DOHH2 (cell line): Measurements from ENCODE around the gene TM7SF3.

Source experiments
- H3F3A ChIP-seq: fragments of 200-600 bp; sonication (generic), shearing (Covaris generic); 2 replicates; pipeline ENCODE4 v1.6.0; 2016; ENCODE audit warnings: antibody characterized with exemption, mild to moderate bottlenecking; ENCODE audit not compliant: control insufficient read depth, insufficient read depth
- H3K27ac ChIP-seq: fragments of 200-600 bp; sonication (generic); 2 replicates; pipeline ENCODE4 v1.5.1; 2014; ENCODE audit warnings: low read depth, mild to moderate bottlenecking, low read length, moderate library complexity
- H3K27me3 ChIP-seq: fragments of 200-600 bp; sonication (generic); 2 replicates; pipeline ENCODE4 v1.6.1; 2014; ENCODE audit warnings: mild to moderate bottlenecking, low read length, mixed read lengths; ENCODE audit not compliant: control insufficient read depth
- H3K36me3 ChIP-seq: fragments of 200-600 bp; sonication (generic); 2 replicates; pipeline ENCODE4 v1.6.1; 2014; ENCODE audit warnings: mild to moderate bottlenecking, low read length, moderate library complexity, mixed read lengths; ENCODE audit not compliant: control insufficient read depth
- H3K4me1 ChIP-seq: fragments of 200-600 bp; sonication (generic); 2 replicates; pipeline ENCODE4 v1.6.1; 2014; ENCODE audit warnings: mild to moderate bottlenecking, low read length, mixed read lengths; ENCODE audit not compliant: control insufficient read depth
- H3K4me2 ChIP-seq: fragments of 200-600 bp; sonication (generic); 2 replicates; pipeline ENCODE4 v1.6.0; 2014; ENCODE audit warnings: mild to moderate bottlenecking, low read length, moderate library complexity
- H3K4me3 ChIP-seq: fragments of 200-600 bp; sonication (generic); 2 replicates; pipeline ENCODE4 v1.5.1; 2014; ENCODE audit warnings: mild to moderate bottlenecking, low read length, mixed read lengths
- H3K79me2 ChIP-seq: fragments of 200-600 bp; sonication (generic); 2 replicates; pipeline ENCODE4 v1.6.1; 2014; ENCODE audit warnings: mild to moderate bottlenecking, low read length, mixed read lengths; ENCODE audit not compliant: control insufficient read depth
- H3K9me2 ChIP-seq: fragments of 200-600 bp; sonication (generic); replicated peaks from 2 replicates; pipeline ENCODE4 v1.6.1; 2014; ENCODE audit warnings: mild to moderate bottlenecking, low read length, mixed read lengths; ENCODE audit not compliant: control insufficient read depth
- H3K9me3 ChIP-seq: fragments of 200-600 bp; sonication (generic); 2 replicates; pipeline ENCODE4 v1.6.1; 2014; ENCODE audit warnings: antibody characterized with exemption, low read length, mixed read lengths; ENCODE audit not compliant: control insufficient read depth, insufficient read depth
- H4K20me1 ChIP-seq: fragments of 200-600 bp; sonication (generic); 2 replicates; pipeline ENCODE4 v1.6.0; 2014; ENCODE audit warnings: low read depth, mild to moderate bottlenecking, antibody characterized with exemption, low read length, moderate library complexity; ENCODE audit not compliant: control insufficient read depth, insufficient read depth
- CTCF ChIP-seq: fragments of 200-600 bp; sonication (generic); IDR thresholded peaks from one replicate; pipeline ENCODE4 v1.5.1; 2014; ENCODE audit warnings: antibody characterized with exemption, mild to moderate bottlenecking, low read depth, low read length; ENCODE audit not compliant: poor library complexity, severe bottlenecking
- EZH2phosphoT487 ChIP-seq: fragments of 200-600 bp; sonication (generic); IDR thresholded peaks from 2 replicates; pipeline ENCODE4 v1.6.1; 2017; ENCODE audit warnings: borderline replicate concordance, mild to moderate bottlenecking, antibody characterized with exemption, low read length, moderate library complexity, mixed read lengths

Gene TM7SF3

GRCh38 chr12:26982866-26983265, 31.3 kb downstream of the TM7SF3 start:
- TF ChIP-seq CTCF (no peak), EZH2phosphoT487 (no peak)
- H3K36me3 ChIP-seq = peaks cover 6% of the 10 kb centered on the region
- H3K4me3 ChIP-seq = no peak overlapping the region
- no peaks in the 10 kb centered on the region for H3K9me2 ChIP-seq
- no peaks in the 10 kb centered on the region for H3K27me3 ChIP-seq
- H4K20me1 ChIP-seq = no peaks in the 10 kb centered on the region
- H3K27ac ChIP-seq = no peak overlapping the region
- H3K4me1 ChIP-seq = peaks cover 4% of the 10 kb centered on the region; the same call in 1 of the 2 replicates
- H3K4me2 ChIP-seq = no peak overlapping the region
- H3F3A ChIP-seq = no peaks in the 10 kb centered on the region
- H3K9me3 ChIP-seq = no peaks in the 10 kb centered on the region
- H3K79me2 ChIP-seq = no peaks in the 10 kb centered on the region

GRCh38 chr12:26979733-26980132, 34.5 kb downstream of the TM7SF3 start:
- H3K4me2 ChIP-seq = no peak overlapping the region
- peaks cover 4% of the 10 kb centered on the region; the same call in 1 of the 2 replicates for H3K4me1 ChIP-seq
- H3K9me3 ChIP-seq = no peaks in the 10 kb centered on the region
- no peak overlapping the region for H3K4me3 ChIP-seq
- no peaks in the 10 kb centered on the region for H4K20me1 ChIP-seq
- no peak overlapping the region for H3K27ac ChIP-seq
- no peaks in the 10 kb centered on the region for H3K27me3 ChIP-seq
- TF ChIP-seq EZH2phosphoT487 (no peak), CTCF (no peak)
- peaks cover 2% of the 10 kb centered on the region for H3K36me3 ChIP-seq
- no peaks in the 10 kb centered on the region for H3F3A ChIP-seq
- H3K79me2 ChIP-seq = no peaks in the 10 kb centered on the region
- no peaks in the 10 kb centered on the region for H3K9me2 ChIP-seq

- H4K20me1 ChIP-seq = no peaks in the 10 kb centered on the region
- no peak overlapping the region for H3K4me2 ChIP-seq
- no peaks in the 10 kb centered on the region for H3F3A ChIP-seq
- H3K4me1 ChIP-seq = peaks cover 4% of the 10 kb centered on the region; the same call in 1 of the 2 replicates
- H3K4me3 ChIP-seq = no peak overlapping the region
- H3K27me3 ChIP-seq = no peaks in the 10 kb centered on the region
- no peaks in the 10 kb centered on the region for H3K9me2 ChIP-seq
- no peak for TF ChIP-seq CTCF
- no peak for TF ChIP-seq EZH2phosphoT487
- H3K9me3 ChIP-seq = no peaks in the 10 kb centered on the region
- no peaks in the 10 kb centered on the region for H3K79me2 ChIP-seq
- peaks cover 4% of the 10 kb centered on the region for H3K36me3 ChIP-seq
- H3K27ac ChIP-seq = no peak overlapping the region
Measured at GRCh38 chr12:26978801-26979200, 35.4 kb downstream of the TM7SF3 start.
